Measurements from ENCODE around the gene PACSIN2. TPM values are rescaled to one million over a fixed set of nuclear protein-coding genes. Genes with fewer than 3 reads are reported as not detected.
A peak's percentile ranks its signal among the peaks of the same experiment; 100 is the strongest.

Gene PACSIN2
- total and polyA plus RNA-seq, 2 of the 13 experiments (the other 11 are each of a cell fraction or from before 2014, with no cell fraction given): 54.1 to 68.8 TPM

DNA sequence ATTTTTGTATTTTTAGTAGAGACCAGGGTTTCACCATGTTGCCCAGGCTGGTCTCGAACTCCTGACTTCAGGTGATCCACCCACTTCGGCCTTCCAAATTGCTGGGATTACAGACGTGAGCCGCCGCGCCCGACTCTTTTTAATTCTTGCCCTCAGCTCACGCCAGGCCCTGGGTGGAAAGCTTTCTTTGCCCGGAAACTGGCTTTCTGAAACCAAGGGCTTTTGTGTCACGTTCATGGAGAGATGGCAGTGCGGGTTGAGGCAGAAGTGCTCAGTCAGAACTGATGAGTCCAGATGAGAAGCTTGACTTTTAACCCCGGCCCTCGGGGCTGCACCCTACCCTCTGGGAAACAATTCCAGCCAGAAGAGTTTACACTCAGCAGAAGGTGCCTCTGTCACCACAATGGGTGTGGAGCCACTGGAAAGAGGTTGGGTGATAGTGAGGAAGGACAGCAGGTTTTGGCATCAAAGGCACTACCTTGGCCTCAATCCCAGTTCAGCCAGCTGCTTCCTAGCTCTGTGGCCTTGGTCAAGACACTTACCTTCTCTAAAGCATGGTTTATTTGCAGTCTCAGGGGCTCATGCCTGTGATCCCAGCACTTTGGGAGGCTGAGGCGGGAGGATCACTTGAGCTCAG lies 157.0 kb downstream of the PACSIN2 start:
- H3K4me1 ChIP-seq (ENCODE audit: insufficient read depth, low read length): peaks cover 48% of the 10 kb centered on the region
- H3K36me3 ChIP-seq (replicated peaks in 1 of 2; ENCODE audit: control insufficient read depth in 1 of 2, insufficient read depth in 2 of 2, low read length in 2 of 2): peaks cover 0 to 8% of the 10 kb centered on the region in 2 experiments; a peak in 1 of 5 replicates
- ChIA-PET CTCF (ENCODE audit: low intra/inter-chr PET ratio, low total read pairs) (interaction anchor here (0.8 kb wide), 1 partner anchor 9 kb away, joined by 3 read pairs; no protein-coding TSS in a partner anchor), POLR2A (interaction anchor here (1.2 to 3.7 kb wide), 3 partner anchors 10 to 243 kb away, joined by 3 to 11 read pairs (median 4); no protein-coding TSS in a partner anchor)
- WGBS (ENCODE audit: low lambda C conversion rate): 91% methylated on average over 14 of the region's 14 CpGs
- peak; percentile 14 for DNase-seq (ENCODE audit: low spot score)
- no peak overlapping the region for H3K9ac ChIP-seq (ENCODE audit: insufficient read depth, low read depth, low read length)
- no peak for FAIRE-seq
- H3K4me2 ChIP-seq (ENCODE audit: low read depth, low read length): no peak overlapping the region
- in situ Hi-C loops (cut with HindIII; ENCODE audit: extremely low pct_ligation_motif_present, low pct_unique_long_range_greater_than_20kb): loop anchor here (5.0 kb wide), 1 partner anchor 51 kb away; no protein-coding TSS in a partner anchor
- peaks cover 12% of the 10 kb centered on the region; the same call in 1 of the 2 replicates for H4K20me1 ChIP-seq (ENCODE audit: insufficient read depth, low read length)
- no peak overlapping the region for H3K27ac ChIP-seq (ENCODE audit: extremely low read length, insufficient read depth, low read length)
- H2AFZ ChIP-seq (ENCODE audit: low read length): no peak overlapping the region
- TSS peak; percentile 74 for BruUV-seq (replicated peaks)
- no peaks in the 10 kb centered on the region for H3K9me3 ChIP-seq (ENCODE audit: low read length)
- intact Hi-C loops (cut with micrococcal nuclease; ENCODE audit: unreplicated experiment): loop anchor here (10.0 kb wide), 2 partner anchors 53 to 213 kb away; partner anchors contain the start of genes ATP5MGL and CYB5R3
- ATAC-seq: no peak
- H3K79me2 ChIP-seq (ENCODE audit: insufficient read depth, low read length): peaks cover 36% of the 10 kb centered on the region
- no peaks in the 10 kb centered on the region; a peak in 1 of 5 replicates for H3K27me3 ChIP-seq (ENCODE audit: control insufficient read depth in 1 of 2, insufficient read depth in 2 of 2, low read length in 2 of 2)
- no peak overlapping the region for H3K4me3 ChIP-seq (replicated peaks in 1 of 3; ENCODE audit: insufficient read depth in 1 of 3, low read depth in 2 of 3, low read length in 3 of 3)
- TF ChIP-seq CAMTA2 (CRISPR knock-in tag; IDR thresholded peaks at IDR 0.05; ENCODE audit: borderline replicate concordance): no peak
- TF ChIP-seq, protein P1, sequence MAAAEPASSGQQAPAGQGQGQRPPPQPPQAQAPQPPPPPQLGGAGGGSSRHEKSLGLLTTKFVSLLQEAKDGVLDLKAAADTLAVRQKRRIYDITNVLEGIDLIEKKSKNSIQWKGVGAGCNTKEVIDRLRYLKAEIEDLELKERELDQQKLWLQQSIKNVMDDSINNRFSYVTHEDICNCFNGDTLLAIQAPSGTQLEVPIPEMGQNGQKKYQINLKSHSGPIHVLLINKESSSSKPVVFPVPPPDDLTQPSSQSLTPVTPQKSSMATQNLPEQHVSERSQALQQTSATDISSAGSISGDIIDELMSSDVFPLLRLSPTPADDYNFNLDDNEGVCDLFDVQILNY (CRISPR knock-in tag; conservative IDR thresholded peaks at IDR 0.05): no peak
- TF ChIP-seq TFDP2 (CRISPR knock-in tag; IDR thresholded peaks at IDR 0.05): no peak
- no peak for TF ChIP-seq HES4 (CRISPR knock-in tag; IDR thresholded peaks at IDR 0.05; ENCODE audit: borderline replicate concordance)
- TF ChIP-seq CHD4 (IDR thresholded peaks at IDR 0.05; ENCODE audit: borderline replicate concordance, low read length): no peak
- TF ChIP-seq, protein P2, sequence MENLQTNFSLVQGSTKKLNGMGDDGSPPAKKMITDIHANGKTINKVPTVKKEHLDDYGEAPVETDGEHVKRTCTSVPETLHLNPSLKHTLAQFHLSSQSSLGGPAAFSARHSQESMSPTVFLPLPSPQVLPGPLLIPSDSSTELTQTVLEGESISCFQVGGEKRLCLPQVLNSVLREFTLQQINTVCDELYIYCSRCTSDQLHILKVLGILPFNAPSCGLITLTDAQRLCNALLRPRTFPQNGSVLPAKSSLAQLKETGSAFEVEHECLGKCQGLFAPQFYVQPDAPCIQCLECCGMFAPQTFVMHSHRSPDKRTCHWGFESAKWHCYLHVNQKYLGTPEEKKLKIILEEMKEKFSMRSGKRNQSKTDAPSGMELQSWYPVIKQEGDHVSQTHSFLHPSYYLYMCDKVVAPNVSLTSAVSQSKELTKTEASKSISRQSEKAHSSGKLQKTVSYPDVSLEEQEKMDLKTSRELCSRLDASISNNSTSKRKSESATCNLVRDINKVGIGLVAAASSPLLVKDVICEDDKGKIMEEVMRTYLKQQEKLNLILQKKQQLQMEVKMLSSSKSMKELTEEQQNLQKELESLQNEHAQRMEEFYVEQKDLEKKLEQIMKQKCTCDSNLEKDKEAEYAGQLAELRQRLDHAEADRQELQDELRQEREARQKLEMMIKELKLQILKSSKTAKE (CRISPR knock-in tag; IDR thresholded peaks at IDR 0.05; ENCODE audit: borderline replicate concordance): no peak
- TF ChIP-seq ZBED4 (CRISPR knock-in tag; IDR thresholded peaks at IDR 0.05; ENCODE audit: borderline replicate concordance): no peak
- TF ChIP-seq, protein P3, sequence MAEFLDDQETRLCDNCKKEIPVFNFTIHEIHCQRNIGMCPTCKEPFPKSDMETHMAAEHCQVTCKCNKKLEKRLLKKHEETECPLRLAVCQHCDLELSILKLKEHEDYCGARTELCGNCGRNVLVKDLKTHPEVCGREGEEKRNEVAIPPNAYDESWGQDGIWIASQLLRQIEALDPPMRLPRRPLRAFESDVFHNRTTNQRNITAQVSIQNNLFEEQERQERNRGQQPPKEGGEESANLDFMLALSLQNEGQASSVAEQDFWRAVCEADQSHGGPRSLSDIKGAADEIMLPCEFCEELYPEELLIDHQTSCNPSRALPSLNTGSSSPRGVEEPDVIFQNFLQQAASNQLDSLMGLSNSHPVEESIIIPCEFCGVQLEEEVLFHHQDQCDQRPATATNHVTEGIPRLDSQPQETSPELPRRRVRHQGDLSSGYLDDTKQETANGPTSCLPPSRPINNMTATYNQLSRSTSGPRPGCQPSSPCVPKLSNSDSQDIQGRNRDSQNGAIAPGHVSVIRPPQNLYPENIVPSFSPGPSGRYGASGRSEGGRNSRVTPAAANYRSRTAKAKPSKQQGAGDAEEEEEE (CRISPR knock-in tag; IDR thresholded peaks at IDR 0.05; ENCODE audit: borderline replicate concordance): no peak
- no peak for TF ChIP-seq GABPB1 (CRISPR knock-in tag; IDR thresholded peaks at IDR 0.05)
- TF ChIP-seq ZNF674 (CRISPR knock-in tag; IDR thresholded peaks at IDR 0.05; ENCODE audit: low read depth): 0 out of 2 replicates have a peak, but pooled peaks have one; percentile 8
